NCI-H460 (cell line): ENCODE measurements around the gene CXCL14. TPM values are rescaled to one million over a fixed set of nuclear protein-coding genes. Genes with fewer than 3 reads are reported as not detected.

Source experiments
- DNase-seq: peaks from one replicate; pipeline ENCODE4 v3.0.0-alpha.2; 2016; ENCODE audit warnings: low read depth; ENCODE audit errors: extremely low read depth
- total RNA-seq: library from RNA; depleted of rRNA; stranded (reverse); fragments of >200 nt; shearing (Covaris generic); gene quantifications from 2 replicates; pipeline ENCODE4 v1.2.3, GENCODE V29; 2014

CXCL14 gene
- total RNA-seq, 1 experiment from 2014 or later = 0.12 TPM

GRCh38 chr5:135569755-135570452, 8.9 kb downstream of the CXCL14 start:
- DNase-seq = peak; percentile 49

GRCh38 chr5:135568923-135569360, 9.8 kb downstream of the CXCL14 start:
- no peak for DNase-seq

GRCh38 chr5:135568246-135568645, 10.5 kb downstream of the CXCL14 start:
- DNase-seq = no peak

GRCh38 chr5:135567661-135568060, 11.1 kb downstream of the CXCL14 start:
- DNase-seq = no peak

- DNase-seq = no peak
Measured at GRCh38 chr5:135566422-135567400, 12.1 kb downstream of the CXCL14 start.

GRCh38 chr5:135565725-135566421, 12.9 kb downstream of the CXCL14 start:
- DNase-seq = peak; percentile 60

GRCh38 chr5:135565266-135565665, 13.5 kb downstream of the CXCL14 start:
- no peak for DNase-seq

GRCh38 chr5:135564331-135564730, 14.5 kb downstream of the CXCL14 start:
- DNase-seq = no peak

GRCh38 chr5:135561266-135561665, 17.5 kb downstream of the CXCL14 start:
- DNase-seq = no peak

GRCh38 chr5:135560858-135561257, 17.9 kb downstream of the CXCL14 start:
- DNase-seq = peak; percentile 70

GRCh38 chr5:135559354-135559753, 19.4 kb downstream of the CXCL14 start:
- DNase-seq = no peak

- no peak for DNase-seq
Measured at GRCh38 chr5:135557076-135557838, 21.5 kb downstream of the CXCL14 start.

- DNase-seq = no peak
Measured at GRCh38 chr5:135556620-135557019, 22.2 kb downstream of the CXCL14 start.

GRCh38 chr5:135555530-135555929, 23.3 kb downstream of the CXCL14 start:
- DNase-seq = no peak

GRCh38 chr5:135553688-135554462, 24.9 kb downstream of the CXCL14 start:
- peak; percentile 58 for DNase-seq

- peak; percentile 67 for DNase-seq
Measured at GRCh38 chr5:135551593-135552447, 27.0 kb downstream of the CXCL14 start.

GRCh38 chr5:135549413-135549812, 29.4 kb downstream of the CXCL14 start:
- DNase-seq = no peak

GRCh38 chr5:135547590-135548254, 31.1 kb downstream of the CXCL14 start:
- DNase-seq = no peak
